ENCODE measurements around the gene SCGB2A2. TPM values are rescaled to one million over a fixed set of nuclear protein-coding genes. Genes with fewer than 3 reads are reported as not detected.

SCGB2A2 gene
- total and polyA plus RNA-seq, 9 donors = not detected

GRCh38 chr11:62236187-62236586 is 33.8 kb upstream of the SCGB2A2 start:
- Histone ChIP-seq H3K4me1 (ENCODE audit: insufficient read depth) (no peaks in the 10 kb centered on the region), H3K27ac (no peak overlapping the region), H3K9me3 (no peaks in the 10 kb centered on the region), H3K27me3 (no peaks in the 10 kb centered on the region), H3K36me3 (no peaks in the 10 kb centered on the region), H3K4me3 (no peak overlapping the region)
- TF ChIP-seq CTCF (IDR thresholded peaks at IDR 0.05) (no peak), POLR2A (IDR thresholded peaks at IDR 0.05) (no peak), EP300 (IDR thresholded peaks at IDR 0.05) (no peak)
- WGBS, 3 donors = 61 to 76% (median 69%) methylated on average over 2 of the region's 2 CpGs
- intact Hi-C loops (cut with DNase I) = no loop called here
- DNase-seq = no peak

- Histone ChIP-seq H3K4me1 (ENCODE audit: insufficient read depth) (no peaks in the 10 kb centered on the region), H3K27ac (no peak overlapping the region), H3K27me3 (no peaks in the 10 kb centered on the region), H3K36me3 (no peaks in the 10 kb centered on the region), H3K9me3 (no peaks in the 10 kb centered on the region), H3K4me3 (no peak overlapping the region)
- no peak for DNase-seq
- intact Hi-C loops (cut with DNase I) = no loop called here
- TF ChIP-seq POLR2A (IDR thresholded peaks at IDR 0.05) = no peak
- no peak for TF ChIP-seq CTCF (IDR thresholded peaks at IDR 0.05)
- TF ChIP-seq EP300 (IDR thresholded peaks at IDR 0.05) = no peak
- WGBS, 3 donors = 68% methylated on average over 4 of the region's 4 CpGs
Observed at GRCh38 chr11:62237499-62237898, 32.5 kb upstream of the SCGB2A2 start.

GRCh38 chr11:62238151-62238550 is 31.8 kb upstream of the SCGB2A2 start:
- intact Hi-C loops (cut with DNase I) = no loop called here
- H3K27ac ChIP-seq = no peak overlapping the region
- no peaks in the 10 kb centered on the region for H3K4me1 ChIP-seq (ENCODE audit: insufficient read depth)
- 62 to 84% (median 81%) methylated on average over 4 of the region's 4 CpGs for WGBS, 3 donors
- TF ChIP-seq POLR2A (IDR thresholded peaks at IDR 0.05) = no peak
- TF ChIP-seq EP300 (IDR thresholded peaks at IDR 0.05) = no peak
- no peak for TF ChIP-seq CTCF (IDR thresholded peaks at IDR 0.05)
- H3K27me3 ChIP-seq = no peaks in the 10 kb centered on the region
- no peaks in the 10 kb centered on the region for H3K36me3 ChIP-seq
- no peak overlapping the region for H3K4me3 ChIP-seq
- no peaks in the 10 kb centered on the region for H3K9me3 ChIP-seq
- DNase-seq = no peak

GRCh38 chr11:62241095-62241494 is 28.9 kb upstream of the SCGB2A2 start:
- WGBS, 3 donors = 82 to 85% (median 85%) methylated on average over 3 of the region's 3 CpGs
- H3K9me3 ChIP-seq = no peaks in the 10 kb centered on the region
- H3K4me1 ChIP-seq (ENCODE audit: insufficient read depth) = no peaks in the 10 kb centered on the region
- intact Hi-C loops (cut with DNase I) = no loop called here
- H3K27ac ChIP-seq = no peak overlapping the region
- H3K4me3 ChIP-seq = no peak overlapping the region
- DNase-seq = no peak
- TF ChIP-seq EP300 (IDR thresholded peaks at IDR 0.05) (no peak), CTCF (IDR thresholded peaks at IDR 0.05) (no peak), POLR2A (IDR thresholded peaks at IDR 0.05) (no peak)
- H3K27me3 ChIP-seq = no peaks in the 10 kb centered on the region
- H3K36me3 ChIP-seq = no peaks in the 10 kb centered on the region

- no peaks in the 10 kb centered on the region for H3K4me1 ChIP-seq (ENCODE audit: insufficient read depth)
- H3K36me3 ChIP-seq = no peaks in the 10 kb centered on the region
- H3K27ac ChIP-seq = no peak within 1 kb of the TSS
- no peaks in the 10 kb centered on the region for H3K9me3 ChIP-seq
- TF ChIP-seq EP300 (IDR thresholded peaks at IDR 0.05) (no peak), POLR2A (IDR thresholded peaks at IDR 0.05) (no peak), CTCF (IDR thresholded peaks at IDR 0.05) (no peak)
- no peaks in the 10 kb centered on the region for H3K27me3 ChIP-seq
- no peak for DNase-seq
- WGBS, 3 donors = 14 to 25% (median 22%) methylated on average over 3 of the region's 3 CpGs
- no peak within 1 kb of the TSS for H3K4me3 ChIP-seq
- intact Hi-C loops (cut with DNase I) = no loop called here
Observed at GRCh38 chr11:62242021-62242420, 27.9 kb upstream of the SCGB2A2 start, which contains the start of gene SCGB1D2. SCGB1D2 (plus strand) TSS chr11:62242239; CDS start chr11:62242308, 69 bp downstream.

Measured in ovary (tissue), 9 donors.